Neutrophil (primary cell): ENCODE results near the gene TRPM8.

Source experiments
- H3K27ac ChIP-seq: fragments of 200-600 bp; sonication (generic); 2 replicates; pipeline ENCODE4 v1.5.1; 2016; ENCODE audit warnings: mild to moderate bottlenecking, moderate library complexity
- H3K27me3 ChIP-seq: fragments of 200-600 bp; sonication (generic); 2 replicates; pipeline ENCODE4 v1.6.0; 2016; ENCODE audit warnings: mild to moderate bottlenecking
- H3K36me3 ChIP-seq: fragments of 200-600 bp; sonication (generic); 2 replicates; pipeline ENCODE4 v1.5.1; 2017
- H3K4me1 ChIP-seq, 2 experiments: fragments of 200-600 bp in 1 of 2; sonication (generic) in 1 of 2; 1 replicate in 1 of 2; 2 replicates in 1 of 2; pipeline versions ENCODE4 v1.5.1 to v1.6.1; 2013 to 2016; ENCODE audit warnings: low read depth in 1 of 2, low read length in 1 of 2, mild to moderate bottlenecking in 1 of 2, moderate library complexity in 1 of 2; ENCODE audit not compliant: control insufficient read depth in 1 of 2, insufficient read depth in 1 of 2
- H3K4me3 ChIP-seq, 2 experiments: fragments of 200-600 bp in 1 of 2; sonication (generic) in 1 of 2; 1 replicate in 1 of 2; 2 replicates in 1 of 2; pipeline ENCODE4 v1.5.1; 2013 to 2016; ENCODE audit warnings: low read depth in 1 of 2, low read length in 1 of 2, mild to moderate bottlenecking in 1 of 2, moderate library complexity in 1 of 2
- H3K9me3 ChIP-seq: fragments of 200-600 bp; sonication (generic); 2 replicates; pipeline ENCODE4 v1.5.1; 2016
- CTCF ChIP-seq: fragments of 200-600 bp; sonication (generic); IDR thresholded peaks from 2 replicates; pipeline ENCODE4 v1.5.1; 2016; ENCODE audit warnings: antibody characterized with exemption

Gene TRPM8

GRCh38 chr2:233945146-233945545 is 28.0 kb downstream of the TRPM8 start:
- no peak for TF ChIP-seq CTCF
- Histone ChIP-seq H3K4me1 (no peaks in the 10 kb centered on the region), H3K4me3 (no peak overlapping the region), H3K27me3 (peaks cover 22% of the 10 kb centered on the region), H3K27ac (no peak overlapping the region), H3K36me3 (no peaks in the 10 kb centered on the region), H3K9me3 (no peaks in the 10 kb centered on the region)

GRCh38 chr2:233950078-233950825 is 33.1 kb downstream of the TRPM8 start:
- TF ChIP-seq CTCF: no peak
- Histone ChIP-seq H3K36me3 (no peaks in the 10 kb centered on the region), H3K27ac (no peak overlapping the region), H3K4me1 (no peaks in the 10 kb centered on the region), H3K9me3 (no peaks in the 10 kb centered on the region), H3K27me3 (peaks cover 6% of the 10 kb centered on the region), H3K4me3 (no peak overlapping the region)

GRCh38 chr2:233952335-233952734 is 35.2 kb downstream of the TRPM8 start:
- Histone ChIP-seq H3K9me3 (no peaks in the 10 kb centered on the region), H3K4me3 (no peak overlapping the region)

GRCh38 chr2:233953087-233953801 is 36.1 kb downstream of the TRPM8 start:
- Histone ChIP-seq H3K4me1 (no peaks in the 10 kb centered on the region), H3K36me3 (no peaks in the 10 kb centered on the region), H3K9me3 (no peaks in the 10 kb centered on the region), H3K27me3 (no peaks in the 10 kb centered on the region), H3K27ac (no peak overlapping the region), H3K4me3 (no peak overlapping the region)
- no peak for TF ChIP-seq CTCF

More at GRCh38 chr2:233952335-233952734, 35.2 kb downstream of the TRPM8 start:
- Histone ChIP-seq H3K36me3 (no peaks in the 10 kb centered on the region), H3K27ac (no peak overlapping the region), H3K27me3 (no peaks in the 10 kb centered on the region), H3K4me1 (no peaks in the 10 kb centered on the region)
- no peak for TF ChIP-seq CTCF

GRCh38 chr2:233960203-233960602 is 43.0 kb downstream of the TRPM8 start:
- no peaks in the 10 kb centered on the region for H3K27me3 ChIP-seq
- no peak for TF ChIP-seq CTCF
- H3K4me1 ChIP-seq: no peaks in the 10 kb centered on the region
- no peaks in the 10 kb centered on the region for H3K36me3 ChIP-seq
- H3K4me3 ChIP-seq: no peak overlapping the region
- H3K27ac ChIP-seq: no peak overlapping the region
- no peaks in the 10 kb centered on the region for H3K9me3 ChIP-seq
